Muscle of arm (tissue), 12 donors: Measurements from ENCODE around the gene UBAP2. TPM values are rescaled to one million over a fixed set of nuclear protein-coding genes. Genes with fewer than 3 reads are reported as not detected.
"Not testable (repeated sequence)": the region's sequence is repeated elsewhere in the genome, so short reads cannot be mapped to it uniquely, and the experiment has no call there.

ENCODE experiments used
- DNase-seq: peaks from one replicate; pipeline ENCODE4 v3.0.0-alpha.2; 2013
- polyA plus RNA-seq, 12 donors: library from polyadenylated mRNA; unstranded; fragments of 120-200 nt; gene quantifications; one replicate each; pipeline ENCODE4 v1.2.1, GENCODE V29; 2013; ENCODE audit not compliant: insufficient read length in 12 of 12

The UBAP2 gene
- polyA plus RNA-seq, 12 donors = 53.2 to 173 (median 73.1) TPM

- DNase-seq = no peak
Observed at GRCh38 chr9:33988219-33988890, 60.3 kb downstream of the UBAP2 start.

- DNase-seq = no peak
Observed at GRCh38 chr9:33976414-33976813, 72.3 kb downstream of the UBAP2 start.

DNA sequence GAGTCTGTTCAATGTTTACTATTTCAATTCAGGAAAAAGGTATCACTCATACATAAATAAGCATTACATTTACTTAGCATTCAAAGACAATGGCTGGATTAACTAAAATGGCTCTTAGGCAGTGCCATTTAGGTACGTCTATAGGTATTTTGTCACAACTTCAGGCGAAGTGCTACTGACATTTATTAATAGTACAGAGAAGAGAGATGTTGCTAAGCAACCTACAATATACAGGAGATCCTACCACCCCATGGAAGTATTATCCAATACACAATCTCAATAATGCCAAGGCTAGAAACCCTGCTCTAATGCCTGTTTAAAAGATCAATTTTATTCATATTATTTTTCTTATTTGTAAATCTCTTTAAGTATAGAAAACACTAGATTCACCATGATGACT is 76.0 kb downstream of the UBAP2 start:
- DNase-seq = no peak

DNA sequence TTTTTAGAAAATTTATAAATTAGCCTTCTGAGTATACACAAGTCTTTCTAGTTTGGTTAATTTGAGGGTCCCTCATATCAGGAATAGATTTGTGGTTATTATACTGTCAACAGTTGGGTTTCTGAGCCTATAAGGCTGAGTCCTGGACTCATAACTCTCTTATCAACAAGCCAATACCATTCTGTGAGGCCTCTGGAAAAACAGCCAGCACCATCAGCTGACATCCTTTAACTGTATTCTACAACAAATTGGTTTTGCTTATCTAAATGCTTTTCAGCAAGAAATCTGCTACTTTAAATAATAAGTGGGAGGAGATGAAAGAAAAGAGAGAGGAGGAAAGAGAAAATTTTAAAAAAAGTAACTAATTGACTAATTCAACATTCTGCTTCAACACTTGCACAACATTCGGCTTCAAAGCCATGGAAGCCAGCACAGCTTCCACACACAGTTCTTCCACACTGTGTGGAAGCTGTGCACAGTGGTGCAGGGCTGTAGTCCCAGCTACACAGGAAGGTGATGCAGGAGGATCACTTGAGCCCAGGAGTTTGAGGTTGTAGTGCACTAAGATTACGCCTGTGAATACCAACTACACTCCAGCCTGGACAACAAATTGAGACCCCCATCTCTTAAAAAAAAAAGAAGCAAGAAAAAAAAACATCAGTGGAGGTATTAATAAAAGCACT is 84.5 kb downstream of the UBAP2 start:
- no peak for DNase-seq

GRCh38 chr9:33962468-33962867 is 86.2 kb downstream of the UBAP2 start:
- not testable (repeated sequence) for DNase-seq

DNA sequence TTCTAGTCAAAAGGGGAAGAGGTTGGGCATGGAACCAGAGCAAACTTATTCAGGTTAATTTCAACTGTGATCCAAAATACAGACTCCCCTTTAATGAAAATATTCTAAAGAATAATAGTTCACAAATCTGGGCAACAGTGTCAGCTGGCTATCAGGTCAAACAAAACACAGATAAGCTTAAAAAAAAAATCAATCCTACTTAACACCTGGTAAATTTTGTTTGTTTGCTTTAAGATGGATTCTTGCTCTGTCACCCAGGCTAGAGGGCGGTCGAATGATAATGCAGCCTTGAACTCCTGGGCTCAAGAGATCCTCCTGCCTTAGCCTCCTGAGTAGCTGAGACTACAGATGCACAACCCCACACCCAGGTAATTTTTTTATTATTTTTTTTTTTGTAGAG is 89.0 kb downstream of the UBAP2 start:
- DNase-seq = no peak

GRCh38 chr9:33956544-33956943 is 92.1 kb downstream of the UBAP2 start:
- DNase-seq = no peak

DNA sequence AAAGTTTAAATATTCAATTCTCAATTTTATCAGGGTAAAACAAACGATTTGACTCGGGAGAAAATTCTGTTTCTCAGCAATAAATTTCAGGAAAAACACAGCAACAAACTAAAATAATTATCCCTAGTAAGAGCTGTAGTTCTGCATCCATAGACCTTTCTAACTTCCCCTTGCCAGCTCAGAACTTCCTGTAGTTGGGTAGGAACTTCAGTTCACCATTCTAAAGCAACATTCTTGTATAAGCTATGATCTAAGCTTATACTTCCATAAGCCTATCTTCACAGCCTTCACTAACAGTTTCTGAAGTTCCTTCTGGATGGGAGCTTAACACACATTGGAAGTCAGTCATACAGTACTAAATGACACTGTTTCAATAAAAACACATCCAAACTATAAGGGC is 96.6 kb downstream of the UBAP2 start:
- DNase-seq = no peak

GRCh38 chr9:33950371-33950770 is 98.3 kb downstream of the UBAP2 start:
- no peak for DNase-seq

DNA sequence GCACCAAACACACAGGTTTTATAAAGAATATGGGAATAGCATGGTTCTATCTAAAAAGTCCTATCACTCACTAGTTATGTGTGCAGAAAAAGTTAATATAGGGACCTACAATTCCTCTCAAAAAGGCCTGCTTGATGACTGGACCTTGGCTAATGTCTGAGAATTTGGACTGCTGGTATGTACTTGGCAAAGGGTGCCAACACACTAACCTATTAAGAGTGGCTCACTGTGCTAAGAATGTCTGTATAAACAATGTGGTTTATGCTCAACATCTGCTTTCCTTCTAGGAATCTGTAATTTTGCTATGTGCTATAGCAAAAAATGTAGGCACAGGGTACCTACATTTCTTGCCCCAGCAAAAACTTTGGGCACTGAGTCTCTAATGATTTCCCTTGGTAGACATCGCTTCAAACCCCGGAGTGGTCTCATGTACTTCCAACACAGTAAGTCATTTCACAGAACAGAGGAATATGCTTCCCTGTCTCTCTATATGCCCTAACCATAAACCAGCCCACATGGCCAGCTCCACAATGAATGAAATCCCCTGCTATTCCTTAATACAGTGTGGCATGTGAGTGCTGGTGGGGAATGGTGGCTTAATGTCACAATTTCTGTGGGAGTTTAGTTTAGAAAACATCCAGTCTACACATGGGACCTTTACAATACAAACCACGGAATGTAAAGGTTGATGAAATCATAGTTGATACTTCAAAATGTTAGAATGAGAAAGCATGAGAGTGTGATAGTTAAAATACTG is 101.7 kb downstream of the UBAP2 start:
- no peak for DNase-seq

- no peak for DNase-seq
Observed at GRCh38 chr9:33943389-33943788, 105.3 kb downstream of the UBAP2 start.

- DNase-seq = no peak
Observed at GRCh38 chr9:33942471-33943083, 106.1 kb downstream of the UBAP2 start.

DNA sequence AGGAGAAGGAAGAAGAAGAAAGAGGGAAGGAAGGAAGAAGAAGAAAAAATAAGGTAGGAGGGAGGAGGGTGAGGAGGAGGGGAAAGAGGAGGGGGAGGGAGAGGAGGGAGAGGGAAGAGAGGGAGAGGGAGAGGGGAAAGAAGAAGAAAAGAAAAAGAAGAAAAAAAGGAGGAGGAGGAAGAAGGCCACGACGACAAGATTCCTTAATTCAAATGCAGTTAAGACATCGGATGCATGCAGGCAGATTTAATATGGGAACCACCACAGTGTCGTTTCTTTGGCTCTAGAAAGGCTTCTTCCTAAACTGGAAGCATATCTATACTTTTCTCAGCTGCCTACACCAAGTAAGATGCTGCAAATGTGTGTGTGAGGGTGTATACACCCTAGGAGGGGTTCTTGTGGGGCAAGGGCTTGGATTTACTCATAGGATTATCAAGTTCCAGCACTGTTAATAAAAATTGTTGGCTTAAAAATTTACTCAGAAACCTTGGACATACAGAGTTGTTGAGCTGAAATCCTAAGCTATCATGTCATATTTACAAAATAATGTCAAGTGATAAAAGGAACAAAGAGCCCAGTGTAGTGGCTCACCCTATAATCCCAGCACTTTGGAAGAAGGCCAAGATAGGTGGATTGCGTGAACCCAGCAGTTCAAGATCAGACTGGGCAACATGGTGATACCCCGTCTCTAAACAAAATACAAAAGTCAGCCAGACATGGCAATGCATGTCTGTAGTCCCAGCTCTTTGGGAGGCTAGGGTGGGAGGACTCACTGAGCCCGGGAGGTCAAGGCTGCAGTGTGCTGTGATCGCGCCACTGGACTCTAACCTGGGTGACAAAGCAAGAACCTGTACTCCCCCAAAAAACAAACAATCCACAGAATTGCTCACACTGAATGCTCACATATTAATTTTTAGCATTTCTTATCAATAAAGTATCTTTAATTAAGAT is 108.5 kb downstream of the UBAP2 start:
- DNase-seq = no peak

GRCh38 chr9:33934188-33934878 is 114.4 kb downstream of the UBAP2 start:
- no peak for DNase-seq

DNA sequence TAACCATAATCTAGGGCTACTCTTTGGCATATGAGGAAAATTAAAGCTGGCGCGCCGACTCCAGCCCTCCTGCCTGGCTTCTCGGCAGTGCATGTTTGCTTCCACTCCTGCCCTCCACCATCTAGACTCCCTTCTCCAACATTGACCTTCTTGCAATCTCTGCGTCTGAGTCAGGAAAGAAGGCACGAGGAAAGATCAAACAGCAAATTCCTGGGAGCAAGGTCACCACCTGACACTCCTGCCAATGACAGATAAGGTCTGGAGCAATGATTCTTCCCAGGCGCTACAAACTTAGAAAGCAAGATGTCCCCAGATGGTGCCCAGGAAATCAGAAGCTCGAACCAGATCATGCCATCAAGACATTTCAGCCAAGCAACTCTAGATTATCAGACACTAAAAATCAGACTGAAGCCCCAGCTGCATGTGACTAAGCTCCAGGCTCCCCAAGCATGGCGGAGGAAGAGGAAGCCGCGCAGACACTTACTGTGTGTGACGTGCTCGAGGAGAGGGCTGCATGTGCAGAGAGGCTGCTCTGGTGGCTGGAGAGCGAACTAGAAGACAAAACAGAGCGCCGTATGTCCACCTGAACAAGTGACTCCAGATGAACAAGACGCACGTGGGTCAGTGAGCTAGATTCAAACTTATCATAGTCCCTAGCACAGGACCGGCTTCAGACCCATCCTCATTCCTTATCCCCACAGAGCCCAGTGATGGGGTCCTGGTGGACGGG is 116.4 kb downstream of the UBAP2 start:
- DNase-seq = no peak

DNA sequence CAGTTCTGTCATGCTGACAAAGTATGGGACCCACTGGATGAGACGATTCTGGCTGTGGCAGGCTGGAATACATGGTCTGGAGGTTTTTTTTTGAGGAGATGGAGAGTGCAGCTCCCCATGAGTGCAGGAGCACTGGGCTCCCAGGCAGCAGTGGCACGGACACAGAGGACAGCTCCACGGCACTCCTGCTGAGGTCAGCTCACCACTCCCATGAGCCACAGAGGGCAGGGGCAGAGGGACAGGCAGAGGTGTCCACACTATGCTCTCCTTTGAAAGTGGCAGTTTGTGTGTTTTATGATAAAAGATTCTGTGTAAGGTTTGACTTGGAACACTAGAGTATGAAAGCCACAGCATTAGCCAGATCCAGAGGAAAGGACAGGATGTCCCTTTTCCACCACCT is 117.4 kb downstream of the UBAP2 start:
- no peak for DNase-seq

DNA sequence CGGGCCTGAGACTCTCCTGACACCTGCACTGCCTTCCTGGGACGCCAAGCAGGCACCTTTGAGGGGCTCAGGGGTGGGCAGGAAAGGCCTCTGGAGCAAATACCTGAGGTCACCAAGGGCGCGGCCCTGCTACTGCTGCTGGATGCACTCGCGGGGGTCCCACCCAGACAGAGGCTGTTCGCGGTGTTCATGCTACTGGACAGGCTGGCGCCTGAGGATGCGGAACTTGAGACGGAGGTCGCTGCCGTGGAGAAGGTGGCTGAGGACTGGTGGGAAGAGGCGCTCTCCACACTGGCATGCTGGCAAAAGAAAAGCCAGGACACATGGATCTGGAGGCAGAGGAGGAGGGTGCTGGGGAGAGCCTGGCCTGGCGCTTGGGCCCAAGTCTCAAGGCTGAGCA is 121.0 kb downstream of the UBAP2 start:
- no peak for DNase-seq

DNA sequence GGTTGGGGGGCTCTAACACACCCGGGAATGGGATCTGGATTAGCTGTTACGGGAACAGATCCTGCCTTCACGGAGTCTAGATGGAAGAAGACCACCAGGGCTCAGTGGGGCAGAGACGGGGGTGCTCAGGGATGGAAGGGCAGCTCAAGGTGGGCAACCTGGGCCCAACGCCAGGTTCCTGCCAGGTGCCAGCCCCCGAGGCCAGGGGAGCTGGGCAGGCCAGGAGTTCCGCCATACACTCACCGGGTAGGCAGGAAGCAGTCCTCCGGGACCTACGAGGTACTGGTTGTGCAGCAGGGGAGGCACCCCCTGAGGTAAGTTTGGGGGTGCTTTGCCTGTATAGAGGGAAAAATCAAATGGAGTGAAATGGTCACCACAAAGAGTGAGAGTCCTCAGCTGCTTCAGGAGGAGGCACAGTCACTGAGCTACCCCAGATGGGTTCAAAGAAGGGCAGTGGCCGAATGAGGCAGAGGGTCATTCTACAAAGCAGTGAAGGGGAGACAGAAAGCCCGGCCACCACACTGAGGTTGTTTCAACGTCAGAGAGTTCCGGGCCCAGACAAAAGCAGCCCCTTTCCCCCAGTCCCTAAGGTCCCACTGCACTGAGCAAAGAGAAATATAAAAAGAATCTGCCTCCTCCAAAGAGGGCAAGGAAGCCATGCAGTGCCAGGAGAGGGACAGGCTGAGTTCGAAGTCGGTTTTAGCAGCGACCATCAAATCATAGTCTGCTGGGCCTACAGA is 121.8 kb downstream of the UBAP2 start:
- no peak for DNase-seq
